Sigmoid colon (tissue), 7 donors: ENCODE measurements around the gene MYL6B. TPM values are rescaled to one million over a fixed set of nuclear protein-coding genes. Genes with fewer than 3 reads are reported as not detected.
A peak's percentile ranks its signal among the peaks of the same experiment; 100 is the strongest.

ENCODE experiments used
- DNase-seq: peaks from one replicate; pipeline ENCODE4 v3.0.0-alpha.2; 2019
- H3K27ac ChIP-seq, 4 donors: fragments of 200-600 bp; sonication (generic); one replicate each; pipeline ENCODE4 v1.5.1; 2016 to 2019; ENCODE audit warnings: mild to moderate bottlenecking in 1 of 4
- H3K27me3 ChIP-seq, 3 donors: fragments of 200-600 bp; sonication (generic); one replicate each; pipeline ENCODE4 v1.5.1; 2019; ENCODE audit warnings: mild to moderate bottlenecking in 1 of 3
- H3K36me3 ChIP-seq, 4 donors: fragments of 200-600 bp; sonication (generic); one replicate each; pipeline ENCODE4 v1.5.1; 2016 to 2019
- H3K4me1 ChIP-seq, 4 donors: fragments of 200-600 bp; sonication (generic); one replicate each; pipeline ENCODE4 v1.5.1; 2017 to 2019
- H3K4me3 ChIP-seq, 4 donors: fragments of 200-600 bp; sonication (generic); one replicate each; pipeline ENCODE4 v1.5.1; 2017 to 2019; ENCODE audit warnings: mild to moderate bottlenecking in 2 of 4, moderate library complexity in 1 of 4
- H3K9me3 ChIP-seq, 4 donors: fragments of 200-600 bp in 3 of 4; sonication (generic) in 3 of 4; one replicate each; pipeline versions ENCODE4 v1.5.1 to v1.6.1; 2013 to 2019
- EP300 ChIP-seq, 4 donors: sonication (generic); formaldehyde crosslinking; IDR thresholded peaks; one replicate each; pipeline ENCODE4 v1.6.1; 2017; ENCODE audit warnings: antibody characterized with exemption in 4 of 4
- POLR2A ChIP-seq, 2 donors: fragments of 450-650 bp; IDR thresholded peaks; one replicate each; pipeline ENCODE4 v1.6.1; 2016; ENCODE audit warnings: antibody characterized with exemption in 2 of 2, mild to moderate bottlenecking in 2 of 2, moderate library complexity in 2 of 2
- POLR2AphosphoS5 ChIP-seq, 4 donors: sonication (generic); formaldehyde crosslinking; IDR thresholded peaks; one replicate each; pipeline ENCODE4 v1.6.1; 2017; ENCODE audit warnings: antibody characterized with exemption in 4 of 4
- WGBS, 2 donors: extraction: QIAGEN DNeasy Blood & Tissue Kit; methylation state at CpG; one replicate each; pipeline ENCODE4 v1.1.7; 2013; 5-methylcytosine and 5-hydroxymethylcytosine counted together
- intact Hi-C: fragments of 100-400 bp; cut with DNase I; formaldehyde crosslinking; loops from one replicate; pipeline ENCODE4 v1.15.1; 2023
- polyA plus RNA-seq, 3 donors: library from polyadenylated mRNA; stranded (reverse); fragments of 200-250 nt; gene quantifications; one replicate each; pipeline ENCODE4 v1.2.3, GENCODE V29; 2013
- total RNA-seq, 4 donors: library from RNA; depleted of rRNA; stranded (reverse); fragments of >200 nt; gene quantifications; one replicate each; pipeline ENCODE4 v1.1.0, GENCODE V29; 2016
- TF ChIP-seq, protein P1 (sequence below), 4 experiments: fragments of 450-650 bp in 3 of 4; fragments of 200-600 bp in 1 of 4; IDR thresholded peaks; one replicate each; pipeline ENCODE4 v1.5.1; 2016 to 2019; ENCODE audit warnings: antibody characterized with exemption in 4 of 4, mild to moderate bottlenecking in 3 of 4, moderate library complexity in 2 of 4
- donor health status: healthy with polysubstance abuse.
- donor health status: Bipolar disorder and iron deficiency.
- donor health status: healthy.

MYL6B gene
- total and polyA plus RNA-seq, 7 donors: 26.4 to 90.6 (median 51.4) TPM

DNA sequence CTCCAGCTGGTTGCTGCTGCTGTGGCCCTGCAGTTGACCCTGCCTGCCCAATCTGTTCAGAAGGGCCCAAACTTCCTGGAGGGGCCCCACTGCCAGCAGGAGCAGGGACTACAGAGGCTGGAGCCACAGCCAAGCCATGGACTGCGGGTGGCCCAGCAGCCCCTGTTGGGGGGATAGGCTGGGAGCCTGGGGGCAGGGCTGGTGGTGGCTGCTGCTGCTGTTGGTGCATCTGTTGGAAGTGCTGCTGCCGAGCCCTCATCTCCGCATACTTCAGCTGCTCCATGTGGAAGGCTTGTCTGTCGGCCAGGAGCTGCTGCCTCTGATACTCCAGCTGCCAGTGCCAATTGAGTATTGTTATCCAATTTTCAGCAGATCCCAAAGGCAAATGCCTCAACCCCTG lies 13.0 kb downstream of the MYL6B start:
- Histone ChIP-seq H3K4me3 (no peak overlapping the region), H3K4me1 (peaks cover 0 to 36% (median 28%) of the 10 kb centered on the region in 4 donors), H3K27me3 (no peaks in the 10 kb centered on the region), H3K36me3 (peaks cover 43 to 98% (median 67%) of the 10 kb centered on the region in 4 donors), H3K9me3 (no peaks in the 10 kb centered on the region), H3K27ac (peak overlapping the region; percentile 7 to 99 (median 47))
- DNase-seq: no peak
- TF ChIP-seq POLR2AphosphoS5 (IDR thresholded peaks at IDR 0.05) (no peak), EP300 (IDR thresholded peaks at IDR 0.05) (no peak), POLR2A (IDR thresholded peaks at IDR 0.05) (no peak)
- TF ChIP-seq, protein P1, sequence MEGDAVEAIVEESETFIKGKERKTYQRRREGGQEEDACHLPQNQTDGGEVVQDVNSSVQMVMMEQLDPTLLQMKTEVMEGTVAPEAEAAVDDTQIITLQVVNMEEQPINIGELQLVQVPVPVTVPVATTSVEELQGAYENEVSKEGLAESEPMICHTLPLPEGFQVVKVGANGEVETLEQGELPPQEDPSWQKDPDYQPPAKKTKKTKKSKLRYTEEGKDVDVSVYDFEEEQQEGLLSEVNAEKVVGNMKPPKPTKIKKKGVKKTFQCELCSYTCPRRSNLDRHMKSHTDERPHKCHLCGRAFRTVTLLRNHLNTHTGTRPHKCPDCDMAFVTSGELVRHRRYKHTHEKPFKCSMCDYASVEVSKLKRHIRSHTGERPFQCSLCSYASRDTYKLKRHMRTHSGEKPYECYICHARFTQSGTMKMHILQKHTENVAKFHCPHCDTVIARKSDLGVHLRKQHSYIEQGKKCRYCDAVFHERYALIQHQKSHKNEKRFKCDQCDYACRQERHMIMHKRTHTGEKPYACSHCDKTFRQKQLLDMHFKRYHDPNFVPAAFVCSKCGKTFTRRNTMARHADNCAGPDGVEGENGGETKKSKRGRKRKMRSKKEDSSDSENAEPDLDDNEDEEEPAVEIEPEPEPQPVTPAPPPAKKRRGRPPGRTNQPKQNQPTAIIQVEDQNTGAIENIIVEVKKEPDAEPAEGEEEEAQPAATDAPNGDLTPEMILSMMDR (IDR thresholded peaks at IDR 0.05): no peak
- WGBS, 2 donors: 80 to 83% methylated on average over 4 of the region's 4 CpGs
- intact Hi-C loops: no loop called here

DNA sequence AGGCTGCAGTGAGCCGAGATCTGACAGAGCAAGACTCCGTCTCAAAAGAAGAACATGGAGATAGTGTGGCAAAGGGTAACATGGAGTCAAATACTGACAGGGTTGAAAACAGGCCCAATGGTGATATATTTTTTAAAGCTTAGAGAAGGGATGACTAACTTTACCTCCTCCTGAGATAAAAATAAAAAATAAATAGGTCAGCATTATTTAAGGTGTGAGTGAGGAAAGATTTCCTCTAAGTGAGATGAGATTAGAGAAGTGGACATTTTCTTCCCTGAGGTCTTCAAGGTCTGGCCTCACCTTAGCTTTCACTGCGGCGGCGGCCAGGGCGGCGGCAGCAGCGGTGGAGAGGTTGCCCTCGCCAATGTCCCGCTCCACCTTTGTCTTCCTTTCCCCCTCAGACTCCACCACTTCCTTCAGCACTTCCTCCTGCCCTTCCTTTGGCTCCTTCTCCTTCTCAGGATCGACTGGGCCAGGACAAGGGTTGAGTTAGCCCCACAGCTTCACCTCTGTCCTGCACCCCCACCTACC lies 16.9 kb downstream of the MYL6B start:
- Histone ChIP-seq H3K4me1 (peaks cover 0 to 4% (median 2%) of the 10 kb centered on the region in 4 donors), H3K36me3 (peaks cover 50 to 100% (median 80%) of the 10 kb centered on the region in 4 donors), H3K27ac (no peak overlapping the region), H3K9me3 (no peaks in the 10 kb centered on the region), H3K4me3 (no peak overlapping the region), H3K27me3 (no peaks in the 10 kb centered on the region)
- DNase-seq: no peak
- intact Hi-C loops: no loop called here
- TF ChIP-seq POLR2AphosphoS5 (IDR thresholded peaks at IDR 0.05): no peak
- TF ChIP-seq, protein P1 (IDR thresholded peaks at IDR 0.05): no peak
- TF ChIP-seq POLR2A (IDR thresholded peaks at IDR 0.05): no peak
- TF ChIP-seq EP300 (IDR thresholded peaks at IDR 0.05): no peak
- 90 to 93% methylated on average over 11 of the region's 11 CpGs for WGBS, 2 donors

DNA sequence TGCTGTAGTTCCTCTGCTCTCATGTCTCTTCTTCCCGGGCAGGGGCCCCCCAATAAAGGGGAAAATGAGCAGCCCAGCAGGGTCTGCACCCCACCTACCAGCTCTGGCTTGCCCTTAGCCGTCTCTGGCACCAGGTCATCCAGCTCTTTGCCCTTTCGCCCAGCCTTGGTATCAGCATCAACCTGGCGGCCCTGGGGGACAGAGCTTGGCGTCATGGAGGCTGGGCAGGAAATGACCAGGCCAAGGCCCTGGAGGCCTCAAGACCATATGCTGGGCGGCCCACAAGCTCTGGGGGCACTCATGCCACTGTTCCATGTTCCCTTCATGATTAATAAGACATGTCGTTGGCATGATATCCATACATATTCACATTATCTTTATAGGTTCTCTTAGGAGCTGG lies 20.5 kb downstream of the MYL6B start:
- Histone ChIP-seq H3K36me3 (peaks cover 68 to 100% (median 81%) of the 10 kb centered on the region in 4 donors), H3K4me1 (no peaks in the 10 kb centered on the region), H3K4me3 (no peak overlapping the region), H3K9me3 (no peaks in the 10 kb centered on the region), H3K27me3 (no peaks in the 10 kb centered on the region), H3K27ac (no peak overlapping the region)
- 92 to 97% methylated on average over 7 of the region's 7 CpGs for WGBS, 2 donors
- TF ChIP-seq POLR2A (IDR thresholded peaks at IDR 0.05) (no peak), EP300 (IDR thresholded peaks at IDR 0.05) (no peak), POLR2AphosphoS5 (IDR thresholded peaks at IDR 0.05) (no peak)
- TF ChIP-seq, protein P1 (IDR thresholded peaks at IDR 0.05): no peak
- no peak for DNase-seq
- intact Hi-C loops: no loop called here

DNA sequence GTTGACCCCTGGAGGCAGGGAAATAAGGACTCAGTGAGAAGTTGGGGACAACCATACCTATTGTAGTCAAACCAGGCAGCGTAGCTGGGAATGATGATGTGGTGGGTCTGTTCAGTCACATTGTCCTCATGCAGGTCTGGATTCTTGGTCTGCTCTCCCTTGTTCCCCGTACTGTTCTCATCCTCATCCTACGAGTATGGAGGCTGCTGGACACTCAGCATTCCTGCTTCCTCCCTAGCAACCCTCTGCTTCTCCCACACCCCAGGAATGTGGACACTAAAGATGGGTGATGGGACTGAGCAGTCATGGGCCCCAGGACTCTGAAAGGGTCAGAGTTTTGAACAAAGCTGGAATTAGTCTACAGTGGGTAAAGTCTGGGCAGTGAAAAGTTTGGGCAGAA lies 26.0 kb downstream of the MYL6B start:
- no peaks in the 10 kb centered on the region for H3K27me3 ChIP-seq
- no peak for TF ChIP-seq POLR2AphosphoS5 (IDR thresholded peaks at IDR 0.05)
- TF ChIP-seq EP300 (IDR thresholded peaks at IDR 0.05): no peak
- TF ChIP-seq POLR2A (IDR thresholded peaks at IDR 0.05): no peak
- TF ChIP-seq, protein P1 (IDR thresholded peaks at IDR 0.05): no peak
- no peak overlapping the region for H3K4me3 ChIP-seq
- intact Hi-C loops: no loop called here
- no peaks in the 10 kb centered on the region for H3K9me3 ChIP-seq
- 90 to 95% methylated on average over 3 of the region's 3 CpGs for WGBS, 2 donors
- no peak for DNase-seq
- H3K27ac ChIP-seq: no peak overlapping the region
- H3K36me3 ChIP-seq: peaks cover 40 to 100% (median 78%) of the 10 kb centered on the region in 4 donors
- no peaks in the 10 kb centered on the region for H3K4me1 ChIP-seq

DNA sequence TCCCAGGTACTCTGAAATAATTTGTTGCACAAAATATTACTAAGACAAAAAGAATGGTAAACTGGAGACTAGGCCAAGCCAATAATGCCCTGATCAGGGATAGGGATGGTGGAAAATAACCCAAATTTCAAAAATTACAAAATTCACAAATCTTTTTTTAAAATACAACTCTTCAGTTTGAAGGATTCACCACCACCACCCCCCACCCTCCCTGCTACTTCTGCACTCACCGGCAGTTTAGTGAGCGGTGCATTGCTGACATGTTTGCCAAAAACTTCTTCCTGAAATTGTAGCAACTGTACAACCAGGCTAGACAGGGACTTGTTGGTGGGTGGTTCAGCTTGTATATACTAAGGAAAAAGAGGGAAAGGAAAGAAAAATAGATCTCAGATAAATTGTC lies 34.6 kb downstream of the MYL6B start:
- no peak for TF ChIP-seq POLR2AphosphoS5 (IDR thresholded peaks at IDR 0.05)
- TF ChIP-seq POLR2A (IDR thresholded peaks at IDR 0.05): no peak
- TF ChIP-seq EP300 (IDR thresholded peaks at IDR 0.05): no peak
- TF ChIP-seq, protein P1 (IDR thresholded peaks at IDR 0.05): no peak
- H3K9me3 ChIP-seq: no peaks in the 10 kb centered on the region
- no peak for DNase-seq
- no peaks in the 10 kb centered on the region for H3K27me3 ChIP-seq
- 53 to 69% methylated on average over 2 of the region's 2 CpGs for WGBS, 2 donors
- H3K4me1 ChIP-seq: peaks cover 0 to 32% (median 23%) of the 10 kb centered on the region in 4 donors
- peaks cover 13 to 53% (median 34%) of the 10 kb centered on the region in 4 donors for H3K36me3 ChIP-seq
- H3K27ac ChIP-seq: peak overlapping the region in 1 of 4 donors; percentile 93
- H3K4me3 ChIP-seq: no peak overlapping the region
- intact Hi-C loops: loop anchor here (10.0 kb wide), 1 partner anchor 142 kb away; the partner anchor contains the start of gene RPS26
